Measurements from ENCODE around the gene SH3GL3. TPM values are rescaled to one million over a fixed set of nuclear protein-coding genes. Genes with fewer than 3 reads are reported as not detected.

The SH3GL3 gene
- total RNA-seq, 1 experiment from 2014 or later: 0.24 TPM

GRCh38 chr15:83659417-83659812, 212.3 kb downstream of the SH3GL3 start:
- H3K4me1 Mint-ChIP-seq (ENCODE audit: low read depth, unreplicated experiment): peaks cover 13% of the 10 kb centered on the region
- BruUV-seq (replicated peaks): no TSS peak
- no peaks in the 10 kb centered on the region for H3K36me3 Mint-ChIP-seq (ENCODE audit: insufficient read depth, unreplicated experiment)
- CTCF ChIA-PET: interaction anchor here (0.6 to 1.1 kb wide), 2 partner anchors 12 to 59 kb away, joined by 3 to 4 read pairs; no protein-coding TSS in a partner anchor
- H3K27ac Mint-ChIP-seq (ENCODE audit: unreplicated experiment): no peak overlapping the region
- no peaks in the 10 kb centered on the region for H3K9me3 Mint-ChIP-seq (ENCODE audit: low read depth, unreplicated experiment)
- no peak overlapping the region for H3K4me3 Mint-ChIP-seq (ENCODE audit: low read depth, unreplicated experiment)
- no peak for TF ChIP-seq CTCF (IDR thresholded peaks at IDR 0.05; ENCODE audit: unreplicated experiment)
- intact Hi-C loops (cut with micrococcal nuclease; ENCODE audit: unreplicated experiment): loop anchor here (10.0 kb wide), 1 partner anchor 375 kb away; no protein-coding TSS in a partner anchor
- DNase-seq: no peak
- H3K27me3 Mint-ChIP-seq (ENCODE audit: unreplicated experiment): peaks cover 7% of the 10 kb centered on the region

- BruUV-seq (replicated peaks): no TSS peak
- intact Hi-C loops (cut with micrococcal nuclease; ENCODE audit: unreplicated experiment): no loop called here
Measured at GRCh38 chr15:83665480-83665879, 218.3 kb downstream of the SH3GL3 start.

More at GRCh38 chr15:83665480-83665879, 218.3 kb downstream of the SH3GL3 start:
- no peak overlapping the region for H3K27ac Mint-ChIP-seq (ENCODE audit: unreplicated experiment)
- no peaks in the 10 kb centered on the region for H3K36me3 Mint-ChIP-seq (ENCODE audit: insufficient read depth, unreplicated experiment)
- no peak for DNase-seq
- H3K4me3 Mint-ChIP-seq (ENCODE audit: low read depth, unreplicated experiment): no peak overlapping the region
- no peak for TF ChIP-seq CTCF (IDR thresholded peaks at IDR 0.05; ENCODE audit: unreplicated experiment)
- CTCF ChIA-PET: no interaction called here
- H3K4me1 Mint-ChIP-seq (ENCODE audit: low read depth, unreplicated experiment): no peaks in the 10 kb centered on the region
- peaks cover 13% of the 10 kb centered on the region for H3K27me3 Mint-ChIP-seq (ENCODE audit: unreplicated experiment)
- no peaks in the 10 kb centered on the region for H3K9me3 Mint-ChIP-seq (ENCODE audit: low read depth, unreplicated experiment)

Other genes starting within 250 kb of the SH3GL3 start
- 62.9 and 69.4 TPM in 2 replicates for gene HDGFL3, start 239.5 kb upstream of the SH3GL3 start, total RNA-seq (2022)
- gene BNC1, start 162.7 kb upstream of the SH3GL3 start, total RNA-seq (2022): not detected in 2 replicates
- gene ADAMTSL3, start 206.8 kb downstream of the SH3GL3 start, total RNA-seq (2022): 1.1 and 2.4 TPM in 2 replicates